ENCODE data around the gene DNAI2.

Gene DNAI2

DNA sequence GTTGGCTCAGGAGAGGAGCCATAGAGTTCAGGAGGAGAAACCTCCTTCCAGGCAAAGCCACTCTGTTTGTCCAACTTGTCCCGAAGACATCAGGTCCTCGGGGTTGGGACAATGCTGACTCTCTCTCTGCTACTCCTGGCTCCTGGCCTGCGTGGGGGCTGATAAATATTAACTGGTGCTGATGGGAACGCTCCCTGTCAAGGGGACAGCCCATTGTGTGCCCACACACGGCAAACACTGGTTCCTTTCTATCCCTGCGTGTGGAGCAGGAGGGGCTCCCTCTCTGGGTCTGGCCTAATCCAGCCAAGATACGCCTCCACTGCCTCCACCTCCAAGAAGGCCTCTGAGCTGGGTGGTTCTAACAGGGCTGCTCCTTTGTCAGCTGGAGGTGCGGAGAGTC, 56.4 kb downstream of the DNAI2 start:
- no peak for TF ChIP-seq ZNF70 (CRISPR knock-in tag; IDR thresholded peaks at IDR 0.05)
- TF ChIP-seq ARNTL (CRISPR knock-in tag; IDR thresholded peaks at IDR 0.05; ENCODE audit: borderline replicate concordance, low read depth) = no peak
- no peak for TF ChIP-seq TSHZ2 (CRISPR knock-in tag; IDR thresholded peaks at IDR 0.05)
- TF ChIP-seq ZFP3 (CRISPR knock-in tag; IDR thresholded peaks at IDR 0.05) = no peak
- TF ChIP-seq CSRNP3 (CRISPR knock-in tag; IDR thresholded peaks at IDR 0.05) = no peak
- TF ChIP-seq CSDC2 (CRISPR knock-in tag; IDR thresholded peaks at IDR 0.05) = no peak
- no peak for TF ChIP-seq ESRRG (CRISPR knock-in tag; IDR thresholded peaks at IDR 0.05)
- TF ChIP-seq BACH2 (CRISPR knock-in tag; IDR thresholded peaks at IDR 0.05; ENCODE audit: borderline replicate concordance) = no peak
- no peak for TF ChIP-seq ISL1 (CRISPR knock-in tag; IDR thresholded peaks at IDR 0.05)
- no peak for TF ChIP-seq OSR1 (CRISPR knock-in tag; IDR thresholded peaks at IDR 0.05)
- TF ChIP-seq GLIS3 (CRISPR knock-in tag; IDR thresholded peaks at IDR 0.05) = no peak
- TF ChIP-seq SNAI2 (CRISPR knock-in tag; IDR thresholded peaks at IDR 0.05) = no peak
- TF ChIP-seq TOX (CRISPR knock-in tag; IDR thresholded peaks at IDR 0.05; ENCODE audit: borderline replicate concordance) = no peak
- TF ChIP-seq, protein P1, sequence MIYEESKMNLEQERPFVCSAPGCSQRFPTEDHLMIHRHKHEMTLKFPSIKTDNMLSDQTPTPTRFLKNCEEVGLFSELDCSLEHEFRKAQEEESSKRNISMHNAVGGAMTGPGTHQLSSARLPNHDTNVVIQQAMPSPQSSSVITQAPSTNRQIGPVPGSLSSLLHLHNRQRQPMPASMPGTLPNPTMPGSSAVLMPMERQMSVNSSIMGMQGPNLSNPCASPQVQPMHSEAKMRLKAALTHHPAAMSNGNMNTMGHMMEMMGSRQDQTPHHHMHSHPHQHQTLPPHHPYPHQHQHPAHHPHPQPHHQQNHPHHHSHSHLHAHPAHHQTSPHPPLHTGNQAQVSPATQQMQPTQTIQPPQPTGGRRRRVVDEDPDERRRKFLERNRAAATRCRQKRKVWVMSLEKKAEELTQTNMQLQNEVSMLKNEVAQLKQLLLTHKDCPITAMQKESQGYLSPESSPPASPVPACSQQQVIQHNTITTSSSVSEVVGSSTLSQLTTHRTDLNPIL (CRISPR knock-in tag; IDR thresholded peaks at IDR 0.05; ENCODE audit: low read depth) = no peak
- no peak for TF ChIP-seq PATZ1 (CRISPR knock-in tag; IDR thresholded peaks at IDR 0.05; ENCODE audit: borderline replicate concordance)
- no peak for TF ChIP-seq ZNF8 (CRISPR knock-in tag; IDR thresholded peaks at IDR 0.05)
- TF ChIP-seq TCF4 (CRISPR knock-in tag; IDR thresholded peaks at IDR 0.05; ENCODE audit: borderline replicate concordance) = no peak
- TF ChIP-seq ZC3H10 (CRISPR knock-in tag; IDR thresholded peaks at IDR 0.05) = no peak
- no peak for TF ChIP-seq PPARA (CRISPR knock-in tag; IDR thresholded peaks at IDR 0.05; ENCODE audit: borderline replicate concordance)
- ATAC-seq = no peak

- TF ChIP-seq, protein P1 (CRISPR knock-in tag; IDR thresholded peaks at IDR 0.05; ENCODE audit: low read depth) = no peak
- TF ChIP-seq ZNF565 (CRISPR knock-in tag; conservative IDR thresholded peaks at IDR 0.05; ENCODE audit: low read depth) (no peak), ZNF70 (CRISPR knock-in tag; IDR thresholded peaks at IDR 0.05) (no peak), CSDC2 (CRISPR knock-in tag; IDR thresholded peaks at IDR 0.05) (no peak), ZFP3 (CRISPR knock-in tag; IDR thresholded peaks at IDR 0.05) (no peak), GLIS3 (CRISPR knock-in tag; IDR thresholded peaks at IDR 0.05) (no peak), PATZ1 (CRISPR knock-in tag; IDR thresholded peaks at IDR 0.05; ENCODE audit: borderline replicate concordance) (no peak), OSR1 (CRISPR knock-in tag; IDR thresholded peaks at IDR 0.05) (no peak), ISL1 (CRISPR knock-in tag; IDR thresholded peaks at IDR 0.05) (no peak), CSRNP3 (CRISPR knock-in tag; IDR thresholded peaks at IDR 0.05) (no peak), TOX (CRISPR knock-in tag; IDR thresholded peaks at IDR 0.05; ENCODE audit: borderline replicate concordance) (no peak), BACH2 (CRISPR knock-in tag; IDR thresholded peaks at IDR 0.05; ENCODE audit: borderline replicate concordance) (no peak), ZC3H10 (CRISPR knock-in tag; IDR thresholded peaks at IDR 0.05) (no peak), RARB (CRISPR knock-in tag; IDR thresholded peaks at IDR 0.05) (no peak), ARNTL (CRISPR knock-in tag; IDR thresholded peaks at IDR 0.05; ENCODE audit: borderline replicate concordance, low read depth) (no peak)
- TF ChIP-seq, protein P2, sequence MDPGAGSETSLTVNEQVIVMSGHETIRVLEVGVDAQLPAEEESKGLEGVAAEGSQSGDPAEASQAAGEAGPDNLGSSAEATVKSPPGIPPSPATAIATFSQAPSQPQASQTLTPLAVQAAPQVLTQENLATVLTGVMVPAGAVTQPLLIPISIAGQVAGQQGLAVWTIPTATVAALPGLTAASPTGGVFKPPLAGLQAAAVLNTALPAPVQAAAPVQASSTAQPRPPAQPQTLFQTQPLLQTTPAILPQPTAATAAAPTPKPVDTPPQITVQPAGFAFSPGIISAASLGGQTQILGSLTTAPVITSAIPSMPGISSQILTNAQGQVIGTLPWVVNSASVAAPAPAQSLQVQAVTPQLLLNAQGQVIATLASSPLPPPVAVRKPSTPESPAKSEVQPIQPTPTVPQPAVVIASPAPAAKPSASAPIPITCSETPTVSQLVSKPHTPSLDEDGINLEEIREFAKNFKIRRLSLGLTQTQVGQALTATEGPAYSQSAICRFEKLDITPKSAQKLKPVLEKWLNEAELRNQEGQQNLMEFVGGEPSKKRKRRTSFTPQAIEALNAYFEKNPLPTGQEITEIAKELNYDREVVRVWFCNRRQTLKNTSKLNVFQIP (CRISPR knock-in tag; IDR thresholded peaks at IDR 0.05; ENCODE audit: borderline replicate concordance, low read depth) = no peak
- no peak for ATAC-seq
Observed at GRCh38 chr17:74332017-74332650, 58.1 kb downstream of the DNAI2 start.

All from SK-N-SH treated with all-trans-retinoic acid at 6 μM for 48 hours (cell line).